ENCODE results near the gene ETV3.
A peak's percentile ranks its signal among the peaks of the same experiment; 100 is the strongest.

The ETV3 gene

DNA sequence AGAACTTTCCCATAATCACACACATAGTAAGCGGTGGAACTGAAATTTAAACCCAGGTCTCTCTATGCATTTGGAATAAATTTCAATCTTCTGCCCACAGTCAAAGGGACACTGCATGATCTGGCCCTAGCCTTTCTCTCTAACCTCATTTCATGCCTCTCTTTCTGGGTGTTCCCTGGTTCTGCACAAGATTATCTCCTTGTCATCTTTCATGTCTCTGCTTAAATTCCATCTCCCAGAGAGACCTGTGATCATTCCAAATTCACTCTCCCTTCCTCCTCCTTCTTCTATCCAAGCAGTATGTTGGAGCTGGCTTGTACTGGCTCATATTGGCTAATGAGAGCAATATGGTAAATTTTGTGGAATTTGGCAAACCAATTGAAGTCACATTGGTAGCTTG is 60.8 kb downstream of the ETV3 start:
- DNase-seq: no peak
- Histone ChIP-seq H3K4me3 (no peak overlapping the region), H3K4me1 (peaks cover 0 to 8% (median 4%) of the 10 kb centered on the region in 4 donors), H3K27ac (no peak overlapping the region), H3K27me3 (peaks cover 0 to 3% of the 10 kb centered on the region in 2 donors), H3K9me3 (no peaks in the 10 kb centered on the region), H3K36me3 (no peaks in the 10 kb centered on the region)
- TF ChIP-seq, protein P1, sequence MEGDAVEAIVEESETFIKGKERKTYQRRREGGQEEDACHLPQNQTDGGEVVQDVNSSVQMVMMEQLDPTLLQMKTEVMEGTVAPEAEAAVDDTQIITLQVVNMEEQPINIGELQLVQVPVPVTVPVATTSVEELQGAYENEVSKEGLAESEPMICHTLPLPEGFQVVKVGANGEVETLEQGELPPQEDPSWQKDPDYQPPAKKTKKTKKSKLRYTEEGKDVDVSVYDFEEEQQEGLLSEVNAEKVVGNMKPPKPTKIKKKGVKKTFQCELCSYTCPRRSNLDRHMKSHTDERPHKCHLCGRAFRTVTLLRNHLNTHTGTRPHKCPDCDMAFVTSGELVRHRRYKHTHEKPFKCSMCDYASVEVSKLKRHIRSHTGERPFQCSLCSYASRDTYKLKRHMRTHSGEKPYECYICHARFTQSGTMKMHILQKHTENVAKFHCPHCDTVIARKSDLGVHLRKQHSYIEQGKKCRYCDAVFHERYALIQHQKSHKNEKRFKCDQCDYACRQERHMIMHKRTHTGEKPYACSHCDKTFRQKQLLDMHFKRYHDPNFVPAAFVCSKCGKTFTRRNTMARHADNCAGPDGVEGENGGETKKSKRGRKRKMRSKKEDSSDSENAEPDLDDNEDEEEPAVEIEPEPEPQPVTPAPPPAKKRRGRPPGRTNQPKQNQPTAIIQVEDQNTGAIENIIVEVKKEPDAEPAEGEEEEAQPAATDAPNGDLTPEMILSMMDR (IDR thresholded peaks at IDR 0.05): no peak
- intact Hi-C loops (cut with DNase I; ENCODE audit: low total_unique reads): no loop called here

DNA sequence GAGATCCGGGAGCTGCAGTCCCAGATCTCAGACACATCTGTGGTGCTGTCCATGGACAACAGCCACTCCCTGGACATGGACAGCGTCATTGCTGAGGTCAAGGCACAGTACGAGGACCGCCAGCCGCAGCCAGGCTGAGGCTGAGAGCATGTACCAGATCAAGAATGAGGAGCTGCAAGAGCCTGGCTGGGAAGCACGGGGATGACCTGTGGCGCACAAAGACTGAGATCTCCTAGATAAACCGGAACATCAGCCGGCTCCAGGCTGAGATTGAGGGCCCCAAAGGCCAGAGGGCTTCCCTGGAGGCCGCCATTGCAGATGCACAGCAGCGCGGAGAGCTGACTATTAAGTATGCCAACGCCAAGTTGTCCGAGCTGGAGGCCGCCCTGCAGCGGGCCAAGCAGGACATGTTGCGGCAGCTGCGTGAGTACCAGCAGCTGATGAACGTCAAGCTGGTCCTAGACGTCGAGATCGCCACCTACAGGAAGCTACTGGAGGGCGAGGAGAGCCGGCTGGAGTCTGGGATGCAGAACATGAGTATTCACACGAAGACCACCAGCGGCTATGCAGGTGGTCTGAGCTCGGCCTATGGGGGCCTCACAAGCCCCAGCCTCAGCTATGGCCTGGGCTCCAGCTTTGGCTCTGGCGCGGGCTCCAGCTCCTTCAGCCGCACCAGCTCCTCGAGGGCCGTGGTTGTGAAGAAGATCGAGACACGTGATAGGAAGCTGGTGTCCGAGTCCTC is 64.1 kb downstream of the ETV3 start:
- Histone ChIP-seq H3K27ac (no peak overlapping the region), H3K4me3 (peak overlapping the region in 1 of 2 donors; percentile 25), H3K27me3 (peaks cover 0 to 3% of the 10 kb centered on the region in 2 donors), H3K36me3 (no peaks in the 10 kb centered on the region), H3K4me1 (peaks cover 0 to 8% (median 4%) of the 10 kb centered on the region in 4 donors), H3K9me3 (no peaks in the 10 kb centered on the region)
- TF ChIP-seq, protein P1 (IDR thresholded peaks at IDR 0.05): peak; percentile 58 to 66
- intact Hi-C loops (cut with DNase I; ENCODE audit: low total_unique reads): no loop called here
- DNase-seq: peak; percentile 67 to 80
